Activated CD4-positive, CD25-positive, alpha-beta regulatory T cell treated with anti-CD3 and anti-CD28 coated beads, Interleukin-2, amount 50 U/mL, for 16 hours (primary cell): ENCODE data around the gene SLC25A6.
"Not testable (repeated sequence)": the region's sequence is repeated elsewhere in the genome, so short reads cannot be mapped to it uniquely, and the experiment has no call there.

Experiments used
- DNase-seq: peaks from one replicate; pipeline ENCODE4 v3.0.0-alpha.2; 2020; ENCODE audit warnings: low read depth, low spot score

SLC25A6 gene

GRCh38 chrX:1391707-1392375, at the start of gene SLC25A6:
Gene SLC25A6, minus strand, starts transcription at chrX:1392113. Its CDS starts 104 bp downstream, at chrX:1392009.
- peak; percentile 98 for DNase-seq

DNA sequence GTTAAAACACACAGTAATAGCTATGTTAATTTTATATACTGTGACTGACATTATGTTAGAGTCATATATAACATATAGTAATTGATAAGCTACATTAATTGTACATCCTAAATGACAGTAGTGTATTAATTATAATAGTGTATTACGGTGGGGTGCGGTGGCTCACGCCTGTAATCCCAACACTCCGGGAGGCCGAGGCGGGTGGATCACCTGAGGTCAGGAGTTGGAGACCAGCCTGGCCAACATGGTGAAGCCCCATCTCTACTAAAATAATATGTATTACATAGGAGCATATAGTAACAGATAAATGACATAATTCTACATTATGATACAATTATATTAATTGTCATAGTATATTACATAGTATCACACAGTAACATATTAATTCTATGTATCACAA, 48.6 kb upstream of the SLC25A6 start:
- no peak for DNase-seq

DNA sequence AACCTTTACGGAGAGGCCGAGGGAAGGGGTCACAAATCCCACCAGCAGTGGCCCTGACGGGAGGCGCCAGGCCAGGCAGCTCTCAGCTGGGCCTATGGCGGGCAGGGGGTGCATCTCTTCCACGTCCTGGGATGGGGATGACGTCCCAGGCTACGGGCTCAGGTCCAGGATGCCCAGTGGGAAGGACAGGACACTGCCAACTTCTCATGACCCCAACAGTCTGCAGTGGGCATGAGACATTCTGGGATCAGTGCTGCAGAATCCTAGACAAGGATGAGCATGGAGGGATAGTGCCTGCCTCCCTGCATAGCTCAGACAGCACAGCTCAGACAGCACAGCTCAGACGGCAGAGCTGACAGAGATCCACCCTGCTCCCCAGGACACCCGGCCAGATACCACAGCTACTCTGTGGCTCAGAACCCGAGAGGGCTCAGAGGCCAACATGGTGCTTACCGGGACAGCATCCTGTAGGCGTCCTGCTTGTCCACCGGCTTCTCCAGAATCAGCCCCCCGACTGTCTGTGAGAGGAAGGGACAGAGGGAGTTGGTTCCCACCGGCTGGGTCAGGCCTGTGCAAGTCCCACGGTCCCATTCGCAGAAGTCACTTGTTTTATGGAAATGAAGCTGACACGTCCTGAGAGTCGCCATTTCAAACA, 43.5 kb upstream of the SLC25A6 start:
- DNase-seq = no peak

DNA sequence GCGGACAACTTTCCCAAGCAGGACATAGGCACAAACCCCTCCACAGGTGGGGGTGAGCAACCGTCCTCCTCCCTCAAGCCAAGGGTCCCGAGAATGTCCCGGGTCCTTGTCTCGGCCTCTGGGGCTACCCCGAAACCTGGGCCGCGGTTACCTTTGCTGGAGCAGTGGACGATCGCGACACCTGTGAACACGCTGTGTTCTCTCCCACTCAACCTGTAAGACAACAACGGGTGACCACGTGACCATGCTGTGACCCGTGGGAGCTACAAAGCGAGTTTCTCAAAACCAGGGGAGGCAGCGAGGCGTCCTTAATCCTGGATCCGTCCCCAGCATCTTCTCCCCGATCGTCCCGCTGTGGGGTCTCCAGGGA, 42.9 kb upstream of the SLC25A6 start:
- no peak for DNase-seq

- no peak for DNase-seq
Observed at GRCh38 chrX:1433646-1434357, 41.9 kb upstream of the SLC25A6 start.

DNA sequence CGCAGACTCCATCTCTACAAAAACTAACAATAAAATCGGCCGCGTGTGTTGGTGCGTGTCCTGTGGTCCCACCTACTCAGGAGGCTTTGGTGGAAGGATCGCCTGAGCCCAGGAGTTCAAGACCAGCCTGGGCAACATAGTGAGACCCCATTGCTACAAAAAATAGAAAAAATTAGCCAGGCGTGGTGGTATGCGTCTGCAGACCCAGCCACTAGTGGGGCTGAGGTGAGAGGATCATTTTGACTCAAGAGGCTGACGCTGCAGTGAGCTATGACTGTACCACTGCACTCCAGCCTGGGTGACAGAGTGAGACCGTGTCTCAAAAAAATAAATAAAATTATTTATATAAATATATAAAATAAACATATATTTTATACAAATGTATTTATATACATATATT, 38.5 kb upstream of the SLC25A6 start:
- DNase-seq = no peak

DNA sequence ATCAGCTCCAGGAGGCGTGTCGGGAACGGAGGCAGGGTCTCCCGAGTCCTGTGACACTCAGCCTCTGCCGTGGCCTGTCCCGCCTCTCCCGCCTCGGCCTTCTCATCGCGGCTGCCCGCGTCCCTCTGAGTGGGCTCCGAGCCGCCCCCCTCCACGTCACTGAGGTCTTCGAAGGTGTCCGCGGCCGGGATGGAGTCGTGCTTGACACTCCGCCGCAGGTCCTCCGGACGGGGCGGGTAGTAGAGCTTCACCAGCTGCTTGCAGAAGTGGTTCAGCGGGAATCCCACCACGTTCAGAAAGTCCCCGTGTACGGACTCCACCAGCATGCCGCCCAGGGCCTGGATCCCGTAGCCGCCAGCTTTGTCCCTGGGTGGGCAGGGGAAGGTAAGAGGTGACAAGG, 35.8 kb upstream of the SLC25A6 start:
- DNase-seq = no peak

DNA sequence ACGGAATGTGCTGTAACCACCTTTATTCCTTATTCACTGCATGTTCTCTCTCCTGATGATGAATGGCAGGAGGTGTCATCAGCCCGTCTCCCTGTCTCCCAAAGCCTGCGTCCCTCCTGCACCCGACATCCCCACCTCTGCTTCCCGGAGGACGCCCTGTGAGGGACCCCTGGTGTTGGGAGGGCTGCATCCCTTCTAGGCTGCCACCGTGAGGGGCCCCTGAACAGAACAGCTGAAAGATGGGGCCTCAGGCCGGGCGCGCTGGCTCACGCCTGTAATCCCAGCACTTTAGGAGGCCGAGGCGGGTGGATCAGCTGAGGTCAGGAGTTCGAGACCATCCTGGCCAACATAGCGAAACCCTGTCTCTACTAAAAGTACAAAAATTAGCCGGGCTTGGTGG, 34.4 kb upstream of the SLC25A6 start:
- not testable (repeated sequence) for DNase-seq

DNA sequence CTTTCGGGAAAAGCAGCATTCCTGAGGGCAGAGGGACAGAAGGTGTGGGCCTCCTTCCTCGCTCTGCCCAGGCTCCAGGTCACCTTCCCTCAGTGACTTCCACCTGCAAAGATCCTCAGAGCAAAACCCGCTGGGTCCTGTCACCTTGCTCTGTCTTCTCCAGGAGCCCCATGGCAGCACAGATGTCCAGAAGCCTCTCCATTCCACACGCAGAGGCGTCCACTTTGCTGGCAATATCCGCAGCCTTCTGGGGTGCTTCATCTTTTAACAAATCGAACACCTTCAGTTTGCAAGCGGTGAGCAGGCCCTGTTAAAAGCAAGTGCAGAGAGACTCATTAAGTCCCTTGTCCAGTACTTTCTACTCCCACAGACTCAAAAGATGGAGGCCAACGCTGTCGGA, 33.5 kb upstream of the SLC25A6 start:
- DNase-seq = no peak

DNA sequence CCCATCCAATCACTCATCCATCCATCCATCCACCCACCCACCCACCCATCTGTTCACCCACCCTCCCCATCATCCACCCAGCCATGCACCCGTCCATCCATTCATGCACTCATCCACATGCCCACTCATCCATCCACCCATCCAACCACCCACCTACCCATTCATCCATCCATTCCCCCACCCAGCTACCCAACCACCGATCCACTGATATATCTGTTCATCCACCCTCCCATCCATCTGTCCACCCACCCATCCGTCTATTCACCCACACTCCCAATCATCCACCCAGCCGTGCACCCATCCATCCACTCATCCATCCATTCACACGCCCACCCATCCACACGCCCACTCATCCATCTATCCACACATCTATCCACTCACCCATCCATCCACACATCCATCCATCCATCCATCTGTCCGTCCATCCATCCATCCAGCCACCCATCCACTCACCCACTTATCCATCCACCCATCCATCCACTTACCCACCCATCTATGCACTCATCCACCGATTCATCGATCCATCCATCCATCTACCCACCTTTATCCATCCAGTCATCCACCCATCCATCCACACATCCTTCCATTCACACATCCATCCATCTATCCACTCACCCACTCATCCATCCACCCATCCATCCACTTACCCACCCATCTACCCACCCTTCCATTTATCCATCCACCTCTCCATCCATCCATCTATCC, 32.4 kb upstream of the SLC25A6 start:
- no peak for DNase-seq

DNA sequence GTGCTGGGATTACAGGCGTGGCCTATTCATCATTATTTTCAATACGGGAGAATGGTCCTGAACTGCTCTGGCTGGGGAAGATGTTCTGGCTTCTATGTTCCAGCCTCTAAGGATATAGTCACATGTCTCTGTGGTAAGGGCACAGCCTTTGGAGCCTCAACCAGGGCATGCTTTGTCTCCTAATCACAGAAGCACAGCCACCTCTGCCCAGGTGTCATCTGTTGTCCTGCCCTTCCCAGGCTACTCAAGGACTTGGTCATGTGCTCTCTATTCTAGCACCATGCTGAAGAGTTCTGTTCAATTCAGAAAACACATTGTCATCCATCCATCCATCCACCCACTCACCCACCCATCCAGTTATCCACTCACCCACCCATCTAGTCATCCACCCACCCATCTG, 31.3 kb upstream of the SLC25A6 start:
- DNase-seq = no peak

- DNase-seq = no peak
Observed at GRCh38 chrX:1422135-1422465, 30.2 kb upstream of the SLC25A6 start.

DNA sequence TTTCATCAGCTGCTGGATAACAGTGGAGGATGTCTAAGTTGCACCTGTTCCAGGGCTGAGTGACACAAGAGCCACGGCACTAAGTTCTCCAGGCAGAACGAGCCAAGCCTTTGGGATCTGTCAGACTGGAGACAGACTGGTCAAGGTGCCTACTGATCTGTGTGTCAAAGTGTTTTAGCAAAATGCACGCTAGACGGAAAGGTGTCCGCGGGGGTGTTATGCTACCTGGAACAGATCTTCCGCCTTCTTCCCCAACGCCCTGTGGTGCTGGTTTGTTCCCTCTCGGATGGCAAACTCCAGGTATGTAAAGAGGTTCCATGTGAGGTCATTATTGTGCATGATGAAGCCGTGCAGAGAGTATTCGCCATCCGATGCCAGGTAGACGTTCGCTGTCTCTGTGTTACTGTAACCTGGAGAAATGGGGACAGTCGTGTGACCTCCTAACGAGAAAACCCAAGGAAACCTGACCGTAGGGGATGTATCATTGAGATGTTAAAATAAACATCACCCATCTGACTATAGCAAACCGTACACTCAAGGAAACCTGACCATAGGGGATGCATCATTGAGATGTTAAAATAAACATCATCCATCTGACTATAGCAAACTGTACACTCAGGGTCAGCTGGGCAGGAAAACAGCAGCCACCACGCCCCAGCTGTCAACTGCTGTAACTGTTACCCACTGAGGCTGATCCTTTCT, 29.7 kb upstream of the SLC25A6 start:
- DNase-seq = no peak

DNA sequence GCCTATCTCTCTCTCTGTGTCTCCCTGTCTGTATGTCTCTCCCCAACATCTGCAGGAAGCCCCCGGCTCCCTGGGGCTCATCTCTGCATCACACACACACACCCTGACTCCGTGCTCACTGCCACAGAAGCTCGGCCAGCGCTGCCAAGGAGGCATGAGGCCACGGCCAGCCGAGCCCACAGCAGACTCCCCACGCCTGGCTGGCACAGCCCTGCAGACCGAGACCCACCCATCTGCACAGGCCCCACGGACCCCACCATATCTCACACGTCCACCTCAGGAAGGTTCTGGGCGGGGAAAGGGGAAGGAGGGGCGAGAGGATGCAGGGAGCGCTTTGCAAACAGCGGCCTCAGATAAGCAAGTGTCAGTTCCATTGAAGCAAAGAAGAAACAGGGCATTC, 28.5 kb upstream of the SLC25A6 start:
- DNase-seq = no peak

DNA sequence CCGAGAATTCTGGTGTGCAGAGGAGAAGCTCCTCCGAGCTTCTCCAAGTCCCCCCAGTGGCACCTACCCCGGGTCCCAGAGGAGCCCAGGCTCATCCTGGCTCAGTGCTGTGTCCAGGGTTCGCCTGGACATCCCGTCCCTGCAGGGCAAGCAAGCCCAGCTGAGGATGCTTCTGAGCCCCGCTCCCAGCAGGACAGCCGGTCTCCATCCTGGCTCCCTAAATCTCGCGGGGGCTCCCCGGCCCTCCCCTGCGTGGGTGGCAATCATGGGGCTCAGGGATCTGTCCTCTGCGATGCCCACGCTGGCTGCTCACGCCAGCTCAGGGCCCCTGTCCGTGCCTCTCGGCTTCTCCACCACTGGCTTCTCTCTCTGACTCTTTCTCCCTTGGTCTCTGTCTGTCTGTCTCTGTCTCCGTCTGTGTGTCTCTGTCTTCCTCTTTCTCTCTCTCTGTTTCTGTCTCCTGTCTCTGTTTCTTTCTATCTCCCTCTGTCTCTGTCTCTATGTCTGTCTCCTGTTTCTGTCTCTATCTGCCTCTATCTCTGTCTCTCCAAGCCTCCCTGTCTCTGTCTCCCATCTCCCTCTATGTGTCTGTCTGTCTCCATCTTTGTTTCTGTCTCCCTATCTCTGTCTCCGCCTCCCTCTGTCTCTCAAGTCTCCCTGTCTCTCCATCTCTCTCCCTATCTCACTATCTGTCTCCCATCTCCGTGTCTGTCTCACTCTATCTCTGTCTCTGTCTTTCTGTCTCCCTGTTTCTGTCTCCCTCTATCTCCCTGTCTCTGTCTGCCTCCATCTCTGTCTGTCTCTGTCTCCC, 27.8 kb upstream of the SLC25A6 start:
- no peak for DNase-seq

- no peak for DNase-seq
Observed at GRCh38 chrX:1418901-1419544, 27.1 kb upstream of the SLC25A6 start.

- DNase-seq = no peak
Observed at GRCh38 chrX:1417921-1418771, 26.2 kb upstream of the SLC25A6 start.

GRCh38 chrX:1416965-1417760, 25.2 kb upstream of the SLC25A6 start:
- DNase-seq = no peak

GRCh38 chrX:1416327-1416784, 24.4 kb upstream of the SLC25A6 start:
- DNase-seq = no peak
